H9 (cell line): ENCODE data around the gene NT5DC2. TPM values are rescaled to one million over a fixed set of nuclear protein-coding genes. Genes with fewer than 3 reads are reported as not detected.

Experiments
- DNase-seq: peaks from one replicate; pipeline ENCODE4 v3.0.0-alpha.2; 2017
- H2AFZ ChIP-seq: one replicate; pipeline ENCODE4 v1.6.1; 2013; ENCODE audit warnings: mild to moderate bottlenecking, low read length, control low read depth, moderate library complexity
- H2AK5ac ChIP-seq: 2 replicates; pipeline ENCODE4 v1.6.1; 2013; ENCODE audit warnings: low read length, control low read depth, mixed read lengths; ENCODE audit not compliant: insufficient read length
- H2BK120ac ChIP-seq: one replicate; pipeline ENCODE4 v1.6.1; 2013; ENCODE audit warnings: low read depth, mild to moderate bottlenecking, low read length, control low read depth, inconsistent platforms; ENCODE audit not compliant: poor library complexity, severe bottlenecking
- H2BK12ac ChIP-seq: 2 replicates; pipeline ENCODE4 v1.6.1; 2013; ENCODE audit warnings: low read length, control low read depth, mixed read lengths, low read depth; ENCODE audit not compliant: insufficient read length
- H2BK15ac ChIP-seq: 2 replicates; pipeline ENCODE4 v1.6.1; 2013; ENCODE audit warnings: low read depth, low read length, control low read depth
- H2BK20ac ChIP-seq: one replicate; pipeline ENCODE4 v1.6.1; 2013; ENCODE audit warnings: low read depth, mild to moderate bottlenecking, low read length, control low read depth, inconsistent platforms; ENCODE audit not compliant: poor library complexity, severe bottlenecking
- H2BK5ac ChIP-seq: 2 replicates; pipeline ENCODE4 v1.6.1; 2013; ENCODE audit warnings: low read length, control low read depth, mixed read lengths; ENCODE audit not compliant: insufficient read length
- H3K14ac ChIP-seq: 2 replicates; pipeline ENCODE4 v1.6.1; 2013; ENCODE audit warnings: low read length, control low read depth; ENCODE audit not compliant: insufficient read depth
- H3K18ac ChIP-seq: 2 replicates; pipeline ENCODE4 v1.6.1; 2013; ENCODE audit warnings: low read depth, mild to moderate bottlenecking, mixed read lengths, low read length, control low read depth; ENCODE audit not compliant: insufficient read length
- H3K23ac ChIP-seq: 2 replicates; pipeline ENCODE4 v1.6.1; 2013; ENCODE audit warnings: low read length, control low read depth, mixed read lengths, low read depth; ENCODE audit not compliant: insufficient read length
- H3K23me2 ChIP-seq: 2 replicates; pipeline ENCODE4 v1.6.1; 2013; ENCODE audit warnings: low read depth, mild to moderate bottlenecking, mixed read lengths, low read length, control low read depth; ENCODE audit not compliant: insufficient read length, poor library complexity, severe bottlenecking
- H3K27ac ChIP-seq: 2 replicates; pipeline ENCODE4 v1.5.1; 2013; ENCODE audit warnings: low read length, control low read depth, mixed read lengths, low read depth; ENCODE audit not compliant: insufficient read length
- H3K27me3 ChIP-seq: 2 replicates; pipeline ENCODE4 v1.6.1; 2013; ENCODE audit warnings: low read length, control low read depth, inconsistent platforms; ENCODE audit not compliant: insufficient read depth
- H3K4ac ChIP-seq: 2 replicates; pipeline ENCODE4 v1.6.1; 2013; ENCODE audit warnings: low read depth, mild to moderate bottlenecking, control low read depth, inconsistent platforms, low read length, moderate library complexity
- H3K4me1 ChIP-seq: 2 replicates; pipeline ENCODE4 v1.6.1; 2013; ENCODE audit warnings: low read length, control low read depth, inconsistent platforms; ENCODE audit not compliant: insufficient read depth
- H3K4me2 ChIP-seq: 2 replicates; pipeline ENCODE4 v1.6.1; 2013; ENCODE audit warnings: low read length, control low read depth, mixed read lengths; ENCODE audit not compliant: insufficient read length, insufficient read depth
- H3K56ac ChIP-seq: 2 replicates; pipeline ENCODE4 v1.6.1; 2013; ENCODE audit warnings: low read depth, mild to moderate bottlenecking, mixed read lengths, low read length, control low read depth; ENCODE audit not compliant: insufficient read length
- H3K79me1 ChIP-seq: 2 replicates; pipeline ENCODE4 v1.6.1; 2013; ENCODE audit warnings: low read depth, mild to moderate bottlenecking, moderate library complexity, low read length, control low read depth, inconsistent platforms; ENCODE audit not compliant: insufficient read depth, poor library complexity, severe bottlenecking
- H3K79me2 ChIP-seq: 2 replicates; pipeline ENCODE4 v1.6.1; 2013; ENCODE audit warnings: low read length, control low read depth, inconsistent platforms; ENCODE audit not compliant: insufficient read depth
- H3K9ac ChIP-seq: 2 replicates; pipeline ENCODE4 v1.6.1; 2013; ENCODE audit warnings: low read length, control low read depth, mixed read lengths; ENCODE audit not compliant: insufficient read length; ENCODE audit errors: extremely low read depth
- H3K9me3 ChIP-seq: one replicate; pipeline ENCODE4 v1.6.1; 2013; ENCODE audit warnings: low read depth, low read length, inconsistent platforms; ENCODE audit not compliant: control insufficient read depth
- H3T11ph ChIP-seq: one replicate; pipeline ENCODE4 v1.6.1; 2013; ENCODE audit warnings: mild to moderate bottlenecking, low read length, control low read depth, inconsistent platforms
- H4K20me1 ChIP-seq: one replicate; pipeline ENCODE4 v1.6.1; 2013; ENCODE audit not compliant: control insufficient read depth, insufficient read length, insufficient read depth
- H4K5ac ChIP-seq: 2 replicates; pipeline ENCODE4 v1.6.1; 2013; ENCODE audit warnings: low read depth, mild to moderate bottlenecking, mixed read lengths, low read length, control low read depth; ENCODE audit not compliant: insufficient read length
- H4K8ac ChIP-seq: replicated peaks from 2 replicates; pipeline ENCODE4 v1.6.1; 2013; ENCODE audit warnings: low read length, control low read depth, mixed read lengths, low read depth; ENCODE audit not compliant: insufficient read length
- H4K91ac ChIP-seq: 2 replicates; pipeline ENCODE4 v1.6.1; 2013; ENCODE audit warnings: low read depth, mild to moderate bottlenecking, moderate library complexity, mixed read lengths, low read length, control low read depth; ENCODE audit not compliant: insufficient read length
- H3K27ac Mint-ChIP-seq, 3 experiments: 2 replicates in 2 of 3; 3 replicates in 1 of 3; pipeline ENCODE4 v1.8.0; 2020 to 2021; ENCODE audit warnings: mixed read lengths in 3 of 3, mild to moderate bottlenecking in 1 of 3, moderate library complexity in 1 of 3
- H3K27me3 Mint-ChIP-seq: 2 replicates; pipeline ENCODE4 v1.8.0; 2021; ENCODE audit warnings: low read depth, mild to moderate bottlenecking, moderate library complexity, mixed read lengths
- H3K36me3 Mint-ChIP-seq, 3 experiments: 2 replicates in 2 of 3; 3 replicates in 1 of 3; pipeline ENCODE4 v1.8.0; 2020 to 2021; ENCODE audit warnings: low read depth in 3 of 3, mixed read lengths in 3 of 3; ENCODE audit not compliant: insufficient read depth in 1 of 3
- H3K4me1 Mint-ChIP-seq, 2 experiments: 2 replicates each; pipeline ENCODE4 v1.8.0; 2020; ENCODE audit warnings: mixed read lengths in 2 of 2
- H3K4me3 Mint-ChIP-seq, 2 experiments: 2 replicates in 1 of 2; 3 replicates in 1 of 2; pipeline ENCODE4 v1.8.0; 2020 to 2021; ENCODE audit warnings: mild to moderate bottlenecking in 2 of 2, mixed read lengths in 2 of 2, moderate library complexity in 1 of 2
- H3K9me3 Mint-ChIP-seq, 2 experiments: 2 replicates in 1 of 2; 3 replicates in 1 of 2; pipeline ENCODE4 v1.8.0; 2020; ENCODE audit warnings: mild to moderate bottlenecking in 2 of 2, mixed read lengths in 2 of 2, moderate library complexity in 1 of 2
- CTCF ChIP-seq: fragments of 200-600 bp; sonication (generic); conservative IDR thresholded peaks from 3 replicates; pipeline ENCODE4 v1.8.0; 2021; ENCODE audit warnings: antibody characterized with exemption, mild to moderate bottlenecking
- WGBS: extraction: QIAGEN DNeasy Blood & Tissue Kit; methylation state at CpG from one replicate; pipeline ENCODE4 v1.1.7; 2013; ENCODE audit warnings: missing lambda C conversion rate, low lambda C conversion rate, mixed read lengths; ENCODE audit not compliant: insufficient read length; ENCODE audit errors: extremely low coverage; 5-methylcytosine and 5-hydroxymethylcytosine counted together
- total RNA-seq: library from RNA; stranded (reverse); gene quantifications from 2 replicates; pipeline ENCODE4 v1.2.1, GENCODE V29; 2021

Gene NT5DC2
- total RNA-seq, 1 experiment from 2014 or later = 444 TPM

DNA sequence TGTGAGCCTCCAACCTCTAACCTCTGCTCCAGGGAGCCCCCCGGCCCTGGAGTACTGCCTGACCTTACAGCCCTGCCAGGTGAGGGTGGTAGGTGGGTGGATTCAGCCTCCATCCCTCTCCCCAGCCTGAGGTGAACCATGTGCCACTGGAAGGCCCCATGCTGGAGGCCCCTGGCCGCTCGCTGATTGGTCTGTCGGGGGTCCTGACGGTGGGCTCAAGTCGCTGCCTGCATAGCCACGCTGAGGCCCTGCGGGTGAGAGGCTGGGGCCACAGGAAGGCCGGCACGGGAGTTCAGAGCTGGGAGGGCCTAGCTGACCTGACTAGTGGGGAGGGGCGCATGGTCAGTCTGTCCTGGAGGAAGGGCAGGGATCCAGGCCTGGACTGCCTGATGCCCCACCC, 19.1 kb downstream of the NT5DC2 start:
- H3K23ac ChIP-seq = no peak overlapping the region
- no peak overlapping the region for H2BK20ac ChIP-seq
- no peak for TF ChIP-seq CTCF
- H4K91ac ChIP-seq = no peak overlapping the region
- H3K79me1 ChIP-seq = no peaks in the 10 kb centered on the region
- H3K27me3 ChIP-seq = no peaks in the 10 kb centered on the region
- H2BK120ac ChIP-seq = no peak overlapping the region
- H2BK5ac ChIP-seq = no peak overlapping the region
- H3K9ac ChIP-seq = no peak overlapping the region
- H3K23me2 ChIP-seq = no peaks in the 10 kb centered on the region
- no peak overlapping the region for H3K4ac ChIP-seq
- WGBS = no CpG with 5 or more reads among the region's 11 CpGs
- Mint-ChIP-seq H3K4me3 (no peak overlapping the region), H3K4me1 (peaks cover 7 to 9% of the 10 kb centered on the region in 2 experiments), H3K36me3 (no peaks in the 10 kb centered on the region), H3K27ac (no peak overlapping the region), H3K27me3 (peaks cover 4% of the 10 kb centered on the region), H3K9me3 (no peaks in the 10 kb centered on the region; a peak in 1 of 5 replicates)
- H2BK12ac ChIP-seq = no peak overlapping the region
- H3K18ac ChIP-seq = no peak overlapping the region
- H3K9me3 ChIP-seq = no peaks in the 10 kb centered on the region
- H3T11ph ChIP-seq = no peak overlapping the region
- H4K20me1 ChIP-seq = peaks cover 6% of the 10 kb centered on the region
- no peak overlapping the region for H2BK15ac ChIP-seq
- no peak overlapping the region for H4K8ac ChIP-seq
- H3K56ac ChIP-seq = no peak overlapping the region
- H2AK5ac ChIP-seq = no peak overlapping the region
- no peak overlapping the region for H3K14ac ChIP-seq
- H2AFZ ChIP-seq = no peak overlapping the region
- no peak for DNase-seq
- no peak overlapping the region for H3K4me2 ChIP-seq
- no peak overlapping the region for H3K27ac ChIP-seq
- H3K79me2 ChIP-seq = no peaks in the 10 kb centered on the region
- H3K4me1 ChIP-seq = no peaks in the 10 kb centered on the region
- no peak overlapping the region for H4K5ac ChIP-seq
